HG03159 (cell line): ENCODE data around the gene PCGF3.
"Not testable (repeated sequence)": the region's sequence is repeated elsewhere in the genome, so short reads cannot be mapped to it uniquely, and the experiment has no call there.

ENCODE experiments used
- ATAC-seq: cut with Tn5 transposase; IDR thresholded peaks from one replicate; pipeline ENCODE4 v1.9.1; 2021; ENCODE audit warnings: mild to moderate bottlenecking, moderate library complexity; ENCODE audit not compliant: unreplicated experiment

The PCGF3 gene

DNA sequence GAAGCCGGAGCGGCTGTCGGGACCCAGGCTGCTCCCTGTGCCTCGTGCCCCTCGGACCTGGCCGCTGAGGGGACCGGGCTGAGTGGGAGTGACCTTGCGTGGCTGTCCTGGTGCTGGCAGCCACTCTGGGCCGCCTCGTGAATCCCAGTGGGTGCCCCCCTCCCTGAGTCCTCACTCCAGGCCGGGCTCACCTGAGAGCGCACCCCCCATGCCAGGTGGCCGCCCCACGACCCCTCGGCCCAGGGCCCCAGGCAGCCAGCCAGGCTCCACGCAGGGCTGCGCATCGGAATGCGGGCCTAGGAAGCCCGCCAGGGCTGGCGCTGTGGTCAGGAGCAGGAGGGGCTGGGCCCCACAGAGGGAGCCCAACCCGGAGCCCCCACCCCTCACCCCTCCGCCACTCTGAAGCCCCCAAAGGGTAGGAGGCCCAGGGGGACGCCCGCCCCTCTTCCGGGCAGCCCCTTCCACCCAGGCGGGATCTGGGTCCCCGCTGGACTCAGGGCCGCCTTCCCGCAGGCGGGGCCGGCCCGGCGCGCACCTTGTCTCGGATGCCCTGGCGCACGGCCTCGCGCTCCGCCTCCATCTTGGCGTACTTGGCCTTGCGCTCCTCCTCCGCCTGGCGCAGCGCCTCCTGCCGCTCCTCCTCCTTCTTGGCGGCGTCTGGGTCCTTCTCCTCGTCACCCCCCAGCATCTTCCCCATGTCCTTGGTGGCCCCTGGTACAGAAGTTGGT, 86.4 kb downstream of the PCGF3 start:
- ATAC-seq, result no peak

DNA sequence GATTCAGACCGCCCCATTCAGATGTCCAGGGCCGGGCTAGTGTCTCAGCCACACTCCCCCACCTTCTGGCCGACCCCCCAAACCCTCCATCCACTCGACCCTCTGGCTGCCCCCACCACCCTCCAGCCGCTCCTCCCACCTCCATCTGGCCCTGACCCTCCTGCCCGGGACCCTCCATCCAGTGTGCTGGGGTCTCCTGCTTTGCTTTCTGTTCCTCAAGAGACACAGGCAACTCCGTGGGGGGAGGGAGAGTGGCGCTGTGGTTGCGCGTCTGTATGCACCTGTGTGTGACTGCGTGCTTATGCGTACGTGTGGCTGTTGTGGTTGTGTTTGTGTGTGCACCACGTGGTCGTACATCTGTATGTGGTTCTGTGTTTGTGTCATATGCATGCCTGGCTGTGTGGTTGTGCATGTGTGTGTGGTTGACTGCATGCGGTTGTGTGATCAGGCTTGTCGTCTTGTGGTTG, 87.0 kb downstream of the PCGF3 start:
- ATAC-seq, result no peak

DNA sequence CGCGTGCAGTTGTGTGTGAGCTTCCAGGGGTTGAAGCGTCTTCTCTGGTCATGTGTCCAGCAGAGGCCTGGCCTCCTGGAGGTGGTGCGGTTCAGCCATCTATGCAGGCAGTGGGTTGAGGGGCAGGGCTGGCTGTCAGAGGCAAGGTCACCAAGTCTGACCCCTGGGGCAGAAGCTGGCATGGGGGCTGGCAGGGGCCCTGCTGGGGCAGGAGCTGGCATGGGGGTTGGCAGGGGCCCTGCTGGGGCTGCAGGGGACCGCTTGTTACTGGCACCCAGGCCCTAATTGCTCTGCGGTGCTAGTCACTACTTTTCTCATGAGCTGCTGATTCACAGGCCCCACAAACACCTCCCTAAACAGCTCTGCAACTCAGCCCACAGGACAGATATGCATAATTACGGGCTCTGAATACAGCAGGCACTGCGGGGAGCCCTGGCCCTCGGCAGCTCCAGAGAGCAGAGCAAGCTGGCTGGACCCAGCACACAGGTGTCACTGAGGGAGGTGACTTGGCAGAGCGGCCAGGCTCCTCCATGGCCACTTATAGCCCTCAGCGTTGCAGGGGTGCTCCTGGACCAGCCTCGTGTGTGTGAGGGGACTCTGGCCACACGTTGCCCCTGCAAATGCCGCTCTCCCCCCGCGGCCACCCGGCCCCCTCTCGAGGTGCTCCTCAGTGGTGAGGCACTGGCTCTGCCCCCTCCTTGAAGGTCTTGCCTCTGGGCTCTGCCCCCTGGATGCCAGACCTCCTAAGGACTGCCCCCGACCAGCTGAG, 87.6 kb downstream of the PCGF3 start:
- ATAC-seq, result no peak

DNA sequence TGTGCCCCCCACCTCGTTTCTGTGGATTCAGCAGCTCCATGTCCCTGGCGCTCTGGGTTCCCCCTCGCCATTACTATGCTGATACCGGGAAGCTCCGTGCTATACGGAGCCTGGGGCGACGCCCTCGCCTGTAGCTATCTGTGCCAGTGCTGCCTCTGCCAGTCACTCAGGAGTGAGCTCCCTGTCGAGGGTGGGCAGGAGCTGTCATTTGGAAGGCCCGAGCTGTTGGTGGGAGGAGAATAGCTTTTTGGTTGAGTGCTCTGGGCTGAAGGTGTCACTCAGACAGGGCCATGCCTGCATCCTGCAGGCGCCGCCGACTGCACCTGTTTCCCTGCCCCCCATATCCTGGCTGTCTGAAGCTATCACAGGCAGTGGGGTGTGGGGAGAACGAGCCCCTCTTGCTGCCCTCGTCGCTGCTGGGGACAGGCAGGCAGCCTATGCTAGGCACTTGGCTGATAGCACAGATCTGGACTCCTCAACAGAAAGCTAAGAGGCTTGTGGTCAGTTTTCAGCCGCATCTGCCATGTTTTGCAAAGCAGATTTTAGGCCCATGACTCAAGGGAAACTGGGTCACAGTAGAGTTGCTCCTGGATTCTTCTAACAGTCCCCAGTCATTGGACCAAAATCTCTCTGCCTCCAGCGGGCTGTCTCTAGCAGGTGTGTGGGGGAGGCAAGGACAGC, 88.4 kb downstream of the PCGF3 start:
- no peak for ATAC-seq

DNA sequence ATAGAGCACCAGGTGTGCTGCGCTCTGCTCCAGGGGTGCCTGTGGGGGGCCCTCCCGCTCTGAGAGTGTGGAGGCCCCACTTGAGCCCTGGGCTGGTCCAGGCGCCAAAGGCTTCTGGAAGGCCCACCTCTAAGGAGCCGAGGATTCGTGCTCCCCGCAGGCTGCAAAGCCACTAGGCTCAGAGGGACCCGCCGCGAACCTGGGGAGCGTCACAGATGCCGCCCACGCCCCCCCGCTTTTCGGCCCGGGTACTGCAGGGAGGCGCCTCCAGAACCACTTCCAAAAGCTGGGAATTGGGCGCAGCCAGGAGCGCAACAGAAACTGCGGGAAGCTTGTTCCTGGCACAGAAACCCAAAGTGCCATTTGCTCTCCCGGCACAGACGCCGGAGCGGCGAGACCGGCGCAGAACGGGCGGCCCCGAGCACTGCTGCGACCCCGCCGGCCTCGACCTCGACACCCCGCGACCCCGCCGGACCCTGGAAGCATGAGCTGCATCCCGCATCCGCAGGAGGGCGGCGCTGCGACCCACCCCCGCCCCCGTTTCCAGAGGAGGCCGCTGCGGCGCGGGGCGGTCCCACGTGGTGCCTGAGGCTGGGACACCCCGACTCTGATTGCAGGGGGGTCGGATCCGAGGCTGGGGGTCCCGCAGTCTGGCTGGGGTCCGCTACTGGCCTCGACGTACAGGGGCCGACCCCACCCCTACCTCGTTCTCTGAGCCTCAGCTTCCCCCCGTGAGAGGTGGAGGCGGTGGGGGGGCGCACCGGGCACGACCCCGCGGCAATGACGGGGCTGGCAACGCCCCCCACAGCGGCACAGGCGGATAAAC, 89.5 kb downstream of the PCGF3 start:
- no peak for ATAC-seq

DNA sequence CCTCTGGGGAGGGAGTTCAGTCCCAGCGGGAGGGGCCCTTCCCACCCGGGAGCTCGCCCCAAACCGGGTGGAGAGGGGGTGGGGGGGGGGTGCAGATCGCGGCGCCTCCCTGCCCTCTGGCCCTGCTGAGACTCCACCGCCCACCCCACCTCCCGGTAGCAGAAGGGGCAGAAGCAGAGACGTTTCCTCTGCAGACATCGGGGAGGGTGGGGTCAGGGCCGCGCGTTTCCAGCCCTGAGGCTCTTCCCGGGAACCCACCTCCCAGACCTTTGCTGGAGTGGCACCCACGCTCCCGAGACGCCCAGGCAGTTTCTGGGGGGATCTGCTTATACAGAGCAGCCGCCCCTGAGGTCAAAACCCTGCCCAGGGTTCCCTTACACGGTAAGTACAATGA, 90.1 kb downstream of the PCGF3 start:
- ATAC-seq, result no peak

DNA sequence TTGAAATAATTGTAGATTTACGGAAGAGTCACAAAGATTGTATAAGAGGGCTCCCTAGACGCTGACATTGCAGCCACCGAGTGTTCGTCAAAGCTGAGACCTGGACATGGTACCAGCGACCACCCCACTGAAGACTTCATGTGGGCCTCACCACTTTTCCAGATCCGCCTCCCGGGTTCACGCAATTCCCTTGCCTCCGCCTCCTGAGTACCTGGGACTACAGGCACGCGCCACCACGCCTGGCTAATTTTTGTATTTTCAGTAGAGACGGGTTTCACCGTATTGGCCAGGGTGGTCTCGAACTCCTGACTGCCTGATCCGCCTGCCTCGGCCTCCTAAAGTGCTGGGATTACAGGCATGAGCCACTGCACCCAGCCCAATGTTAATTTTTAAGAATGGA, 90.6 kb downstream of the PCGF3 start:
- ATAC-seq, result no peak

DNA sequence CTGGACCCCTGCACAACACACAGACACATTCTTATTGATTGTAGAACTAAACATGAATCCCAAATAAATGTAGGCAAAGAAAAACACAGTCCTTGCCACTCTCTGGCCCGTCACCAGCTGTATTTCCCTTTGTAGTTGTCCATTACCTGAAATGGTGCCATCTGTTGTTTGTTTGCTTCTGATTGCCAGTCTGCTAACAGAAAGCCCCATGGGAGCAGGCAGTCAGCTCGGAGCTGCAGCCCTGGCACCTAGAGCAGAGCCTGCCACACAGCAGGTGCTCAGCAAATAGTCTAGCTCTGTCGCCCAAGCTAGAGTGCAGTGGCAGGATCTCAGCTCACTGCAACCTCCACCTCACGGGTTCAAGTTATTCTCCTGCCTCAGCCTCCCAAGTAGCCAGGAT, 91.4 kb downstream of the PCGF3 start:
- ATAC-seq, result no peak

DNA sequence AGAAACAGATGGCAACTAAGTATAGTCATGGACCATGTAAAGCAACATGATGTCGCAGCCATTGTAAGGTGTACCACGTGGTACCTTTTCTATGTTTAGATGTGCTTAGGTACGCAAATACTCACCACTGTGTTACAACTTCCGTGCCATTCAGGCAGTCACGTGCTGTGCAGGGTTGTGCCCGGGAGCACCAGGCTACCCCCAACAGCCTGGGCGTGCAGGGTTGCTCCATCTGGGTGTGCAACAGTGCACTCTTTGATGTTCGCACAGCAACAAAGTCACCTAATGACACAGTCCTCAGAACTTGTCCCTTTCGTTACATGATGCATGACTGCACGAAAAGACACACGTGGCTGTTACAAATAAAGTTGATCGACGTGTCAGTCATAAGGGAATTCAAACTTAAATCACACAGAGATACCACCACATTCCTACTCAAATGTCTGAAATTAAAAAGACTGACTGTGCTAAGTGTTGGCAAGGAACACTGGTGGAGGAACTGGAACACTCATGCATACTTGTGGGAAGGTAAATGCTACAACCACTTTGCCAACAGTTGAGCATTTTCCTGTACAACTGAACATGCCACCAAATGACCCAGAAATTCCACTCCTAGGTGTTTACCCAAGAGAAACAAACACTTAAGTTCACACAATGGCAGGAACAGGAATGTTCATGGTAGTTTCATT, 95.9 kb downstream of the PCGF3 start:
- no peak for ATAC-seq

DNA sequence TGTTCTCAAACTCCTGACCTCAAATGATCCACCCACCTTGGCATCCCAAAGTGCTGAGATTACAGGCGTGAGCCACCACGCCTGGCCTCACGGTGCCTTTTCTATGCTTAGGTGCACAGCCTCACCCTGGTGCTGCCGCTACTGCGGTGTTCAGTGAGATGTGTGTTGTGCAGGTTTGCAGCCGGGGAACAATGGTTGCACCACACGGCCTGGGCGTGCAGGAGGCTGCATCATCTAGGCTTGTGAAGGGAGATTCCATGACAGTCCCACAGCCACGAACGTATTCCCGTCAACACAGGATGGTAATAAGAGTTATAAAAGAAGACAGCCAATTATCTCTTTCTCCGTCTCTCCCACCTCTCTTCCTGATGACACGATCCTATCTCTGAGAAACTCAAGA, 98.3 kb downstream of the PCGF3 start:
- ATAC-seq, result no peak

DNA sequence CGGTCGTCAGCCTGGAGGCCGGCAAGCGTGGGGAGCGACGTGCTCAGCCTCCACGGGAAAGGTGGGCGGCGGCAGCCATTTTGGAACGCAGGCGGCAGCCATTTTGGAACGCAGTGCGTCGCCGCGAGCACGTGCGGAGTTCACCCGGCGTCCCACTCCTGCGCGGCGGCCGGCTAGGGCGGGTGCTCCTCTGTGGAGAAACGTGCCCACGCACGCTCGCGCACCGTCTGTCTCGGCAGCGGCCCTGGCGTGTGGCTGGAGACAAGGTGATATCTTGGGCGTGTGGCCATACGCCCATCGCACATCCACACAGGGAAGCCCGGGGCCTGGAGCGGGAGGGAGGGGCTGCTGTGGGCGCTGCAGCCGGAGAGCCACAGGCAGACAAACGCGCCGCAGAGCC, 99.2 kb downstream of the PCGF3 start:
- no peak for ATAC-seq

DNA sequence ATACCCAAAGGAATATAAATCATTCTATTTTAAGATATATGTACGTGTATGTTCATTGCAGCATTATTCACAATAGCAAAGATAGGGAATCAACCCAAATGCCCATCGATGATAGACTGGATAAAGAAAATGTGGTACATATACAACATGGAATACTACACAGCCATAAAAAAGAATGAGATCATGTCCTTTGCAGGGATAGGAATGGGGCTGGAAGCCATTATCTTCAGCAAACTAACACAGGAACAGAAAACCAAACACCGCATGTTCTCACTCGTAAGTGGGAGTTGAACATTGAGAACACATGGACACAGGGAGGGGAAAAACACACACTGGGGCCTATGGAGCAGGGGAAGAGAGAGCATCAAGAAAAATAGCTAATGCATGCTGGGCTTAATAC, 101.3 kb downstream of the PCGF3 start:
- ATAC-seq, result not testable (repeated sequence)

DNA sequence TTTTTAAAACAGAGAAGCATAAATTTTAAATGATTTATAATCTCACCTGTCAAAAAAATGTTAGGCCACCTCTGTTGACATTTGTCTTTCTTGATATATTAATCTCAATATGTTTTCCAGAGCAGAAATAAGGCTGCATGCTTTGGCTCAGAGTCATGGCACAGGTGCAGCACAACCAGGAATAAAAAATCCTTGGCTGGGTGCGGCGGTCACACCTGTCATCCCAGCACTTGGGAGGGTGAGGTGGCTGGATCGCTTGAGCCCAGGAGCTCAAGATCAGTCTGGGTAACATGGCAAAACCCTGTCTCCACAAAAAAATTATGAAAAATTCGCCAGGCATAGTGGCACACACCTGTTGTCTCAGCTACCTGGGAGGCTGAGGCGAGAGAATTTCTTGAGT, 102.2 kb downstream of the PCGF3 start:
- no peak for ATAC-seq

DNA sequence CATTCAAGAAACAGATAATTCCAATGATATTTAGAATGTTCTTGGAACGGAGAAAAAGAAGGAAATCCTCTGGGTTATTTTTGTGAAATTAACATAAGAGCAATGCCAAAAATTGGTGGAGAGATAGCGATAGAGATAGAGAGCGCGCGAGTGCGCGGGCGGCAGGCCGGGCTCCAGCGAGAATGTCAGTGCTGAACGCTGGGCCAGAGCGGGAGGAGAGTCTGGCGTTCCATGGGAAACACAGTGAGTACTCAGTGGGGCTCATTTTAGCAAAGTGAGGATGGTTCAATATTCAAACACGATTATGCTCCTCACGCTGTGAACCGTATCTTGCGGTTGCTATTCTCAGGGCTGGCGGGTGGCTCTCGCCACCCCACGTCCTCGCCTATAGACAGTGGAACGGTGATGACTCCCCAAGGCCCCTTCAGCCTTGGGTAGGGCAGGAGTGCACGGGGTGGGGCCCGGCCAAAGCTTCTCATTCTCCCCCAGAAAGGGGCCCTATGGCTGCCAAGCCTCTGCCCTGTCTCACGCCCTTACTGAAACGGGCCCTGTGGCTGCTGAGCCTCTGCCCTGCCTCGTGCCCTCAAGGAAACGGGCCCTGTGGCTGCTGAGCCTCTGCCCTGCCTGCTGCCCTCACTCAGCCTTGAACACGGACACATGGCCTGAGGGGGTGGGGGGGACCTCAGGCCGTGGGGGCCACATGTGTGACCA, 103.4 kb downstream of the PCGF3 start:
- no peak for ATAC-seq

DNA sequence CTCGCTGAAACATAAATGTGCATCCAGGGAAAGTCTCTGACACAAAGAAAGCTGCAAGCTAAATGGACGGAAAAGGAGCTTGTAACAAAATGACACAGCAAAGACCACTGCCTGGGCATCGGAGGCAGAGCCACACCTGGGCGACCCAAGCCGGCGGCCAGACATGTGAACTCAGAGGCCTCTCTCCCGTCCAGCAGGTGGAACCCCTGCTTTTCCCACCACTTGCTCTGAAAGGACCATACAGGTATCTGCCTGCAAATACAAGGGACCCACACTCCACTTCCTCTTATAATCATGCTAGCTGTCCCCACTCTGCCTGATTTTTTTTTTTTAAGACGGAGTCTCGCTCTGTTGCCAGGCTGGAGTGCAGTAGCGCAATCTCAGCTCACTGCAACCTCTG, 108.3 kb downstream of the PCGF3 start:
- no peak for ATAC-seq

DNA sequence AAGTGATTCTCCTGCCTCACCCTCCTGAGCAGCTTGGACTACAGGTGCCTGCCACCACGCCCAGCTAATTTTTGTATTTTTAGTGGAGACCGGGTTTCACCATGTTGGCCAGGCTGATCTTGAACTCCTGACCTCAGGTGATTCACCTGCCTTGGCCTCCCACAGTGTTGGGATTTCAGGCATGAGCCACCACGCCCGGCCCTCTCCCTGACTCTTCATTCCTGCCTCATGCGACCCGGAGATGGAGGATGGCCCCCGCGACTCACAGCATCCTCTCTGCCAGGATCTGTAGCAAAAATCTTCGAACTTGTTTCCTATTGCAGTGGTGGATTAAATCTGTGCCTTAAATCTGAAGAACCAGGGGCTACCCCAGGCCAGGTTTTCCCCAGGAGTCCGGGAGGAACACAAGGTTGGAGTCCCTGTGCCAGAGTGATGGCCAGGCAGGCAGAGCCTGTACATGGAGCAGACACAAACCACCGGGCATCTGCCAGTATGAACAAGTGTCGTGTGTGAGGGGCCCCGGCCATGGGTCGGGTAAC, 108.7 kb downstream of the PCGF3 start:
- ATAC-seq, result no peak

DNA sequence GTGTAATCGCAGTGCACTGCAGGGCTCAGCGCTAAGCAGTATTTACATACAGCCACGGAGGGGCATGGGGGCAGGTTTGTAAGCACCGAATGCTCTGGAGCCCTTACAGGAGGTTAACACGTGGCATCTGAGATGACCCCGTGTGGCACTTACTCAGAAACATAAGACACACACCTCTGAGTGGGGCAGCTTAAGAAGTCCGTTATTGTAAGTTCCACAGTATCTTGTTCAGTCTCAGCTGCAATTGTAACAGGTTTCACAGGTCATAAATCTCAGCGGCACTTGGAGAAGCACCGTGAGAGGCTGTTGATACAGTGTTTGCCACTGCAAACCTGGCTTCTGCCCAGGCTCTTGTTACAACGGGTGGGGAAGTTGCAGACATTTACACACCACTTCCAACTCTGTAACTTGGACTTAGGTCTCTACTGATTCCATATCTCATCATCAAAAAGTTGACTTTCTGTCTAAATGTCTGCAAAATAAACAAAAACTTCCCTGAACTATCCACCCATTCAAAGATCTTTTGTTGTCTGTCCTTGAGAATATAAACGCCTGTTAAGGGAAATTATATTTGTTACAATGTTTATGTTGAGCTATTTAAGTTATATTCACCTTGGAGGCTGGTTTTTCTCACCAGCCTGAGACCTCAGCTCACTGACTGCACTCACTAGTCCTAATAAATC, 110.0 kb downstream of the PCGF3 start:
- ATAC-seq, result no peak

DNA sequence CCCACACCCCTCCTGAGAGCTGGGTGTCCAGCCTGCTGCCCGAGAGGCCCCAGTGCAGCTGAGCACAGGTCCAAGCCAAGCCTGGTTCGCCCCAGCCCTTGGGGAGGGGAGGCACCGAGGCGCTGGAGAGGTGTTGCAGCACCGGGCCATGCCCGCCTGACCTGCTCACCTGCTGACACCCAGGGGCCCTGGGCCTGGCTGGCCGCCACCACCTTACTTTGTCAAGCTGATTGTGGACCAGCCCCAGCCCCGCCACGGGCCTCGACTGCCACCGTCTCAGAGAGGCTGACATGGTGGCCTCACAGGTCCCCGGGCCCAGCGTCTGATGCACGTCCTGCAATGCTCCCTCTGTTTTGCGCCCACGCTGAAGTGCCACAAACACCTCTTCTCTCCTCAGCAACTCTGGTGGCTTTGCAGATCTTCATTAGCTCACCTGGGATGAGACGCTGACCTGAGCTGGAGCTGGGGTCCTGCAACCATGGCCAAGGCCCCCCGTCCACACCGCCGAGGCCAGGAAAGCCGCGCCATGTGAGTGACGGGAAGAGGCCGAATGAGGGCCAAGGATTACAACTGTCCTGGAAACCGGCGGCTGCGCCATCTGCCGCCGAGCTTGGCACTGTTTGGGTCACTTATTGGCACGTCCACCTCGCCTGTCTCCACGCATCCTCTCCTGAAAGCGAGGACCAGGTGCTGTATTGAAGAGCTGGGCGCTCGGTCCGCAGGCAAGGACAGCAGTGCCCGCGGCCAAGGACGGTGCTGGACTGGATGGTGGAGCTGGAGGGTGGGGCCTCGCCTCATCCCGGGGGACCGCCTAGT, 112.7 kb downstream of the PCGF3 start:
- ATAC-seq, result no peak
